ENCODE measurements around the gene WASF2. TPM values are rescaled to one million over a fixed set of nuclear protein-coding genes. Genes with fewer than 3 reads are reported as not detected.

The WASF2 gene
- total and polyA plus RNA-seq, 2 of the 8 experiments (the other 6 are each of a cell fraction or from before 2014, with no cell fraction given): 32.1 to 86.6 TPM

GRCh38 chr1:27383039-27383605 lies 106.8 kb downstream of the WASF2 start, which contains the start of gene CD164L2 (continued):
- TF ChIP-seq, protein P1, sequence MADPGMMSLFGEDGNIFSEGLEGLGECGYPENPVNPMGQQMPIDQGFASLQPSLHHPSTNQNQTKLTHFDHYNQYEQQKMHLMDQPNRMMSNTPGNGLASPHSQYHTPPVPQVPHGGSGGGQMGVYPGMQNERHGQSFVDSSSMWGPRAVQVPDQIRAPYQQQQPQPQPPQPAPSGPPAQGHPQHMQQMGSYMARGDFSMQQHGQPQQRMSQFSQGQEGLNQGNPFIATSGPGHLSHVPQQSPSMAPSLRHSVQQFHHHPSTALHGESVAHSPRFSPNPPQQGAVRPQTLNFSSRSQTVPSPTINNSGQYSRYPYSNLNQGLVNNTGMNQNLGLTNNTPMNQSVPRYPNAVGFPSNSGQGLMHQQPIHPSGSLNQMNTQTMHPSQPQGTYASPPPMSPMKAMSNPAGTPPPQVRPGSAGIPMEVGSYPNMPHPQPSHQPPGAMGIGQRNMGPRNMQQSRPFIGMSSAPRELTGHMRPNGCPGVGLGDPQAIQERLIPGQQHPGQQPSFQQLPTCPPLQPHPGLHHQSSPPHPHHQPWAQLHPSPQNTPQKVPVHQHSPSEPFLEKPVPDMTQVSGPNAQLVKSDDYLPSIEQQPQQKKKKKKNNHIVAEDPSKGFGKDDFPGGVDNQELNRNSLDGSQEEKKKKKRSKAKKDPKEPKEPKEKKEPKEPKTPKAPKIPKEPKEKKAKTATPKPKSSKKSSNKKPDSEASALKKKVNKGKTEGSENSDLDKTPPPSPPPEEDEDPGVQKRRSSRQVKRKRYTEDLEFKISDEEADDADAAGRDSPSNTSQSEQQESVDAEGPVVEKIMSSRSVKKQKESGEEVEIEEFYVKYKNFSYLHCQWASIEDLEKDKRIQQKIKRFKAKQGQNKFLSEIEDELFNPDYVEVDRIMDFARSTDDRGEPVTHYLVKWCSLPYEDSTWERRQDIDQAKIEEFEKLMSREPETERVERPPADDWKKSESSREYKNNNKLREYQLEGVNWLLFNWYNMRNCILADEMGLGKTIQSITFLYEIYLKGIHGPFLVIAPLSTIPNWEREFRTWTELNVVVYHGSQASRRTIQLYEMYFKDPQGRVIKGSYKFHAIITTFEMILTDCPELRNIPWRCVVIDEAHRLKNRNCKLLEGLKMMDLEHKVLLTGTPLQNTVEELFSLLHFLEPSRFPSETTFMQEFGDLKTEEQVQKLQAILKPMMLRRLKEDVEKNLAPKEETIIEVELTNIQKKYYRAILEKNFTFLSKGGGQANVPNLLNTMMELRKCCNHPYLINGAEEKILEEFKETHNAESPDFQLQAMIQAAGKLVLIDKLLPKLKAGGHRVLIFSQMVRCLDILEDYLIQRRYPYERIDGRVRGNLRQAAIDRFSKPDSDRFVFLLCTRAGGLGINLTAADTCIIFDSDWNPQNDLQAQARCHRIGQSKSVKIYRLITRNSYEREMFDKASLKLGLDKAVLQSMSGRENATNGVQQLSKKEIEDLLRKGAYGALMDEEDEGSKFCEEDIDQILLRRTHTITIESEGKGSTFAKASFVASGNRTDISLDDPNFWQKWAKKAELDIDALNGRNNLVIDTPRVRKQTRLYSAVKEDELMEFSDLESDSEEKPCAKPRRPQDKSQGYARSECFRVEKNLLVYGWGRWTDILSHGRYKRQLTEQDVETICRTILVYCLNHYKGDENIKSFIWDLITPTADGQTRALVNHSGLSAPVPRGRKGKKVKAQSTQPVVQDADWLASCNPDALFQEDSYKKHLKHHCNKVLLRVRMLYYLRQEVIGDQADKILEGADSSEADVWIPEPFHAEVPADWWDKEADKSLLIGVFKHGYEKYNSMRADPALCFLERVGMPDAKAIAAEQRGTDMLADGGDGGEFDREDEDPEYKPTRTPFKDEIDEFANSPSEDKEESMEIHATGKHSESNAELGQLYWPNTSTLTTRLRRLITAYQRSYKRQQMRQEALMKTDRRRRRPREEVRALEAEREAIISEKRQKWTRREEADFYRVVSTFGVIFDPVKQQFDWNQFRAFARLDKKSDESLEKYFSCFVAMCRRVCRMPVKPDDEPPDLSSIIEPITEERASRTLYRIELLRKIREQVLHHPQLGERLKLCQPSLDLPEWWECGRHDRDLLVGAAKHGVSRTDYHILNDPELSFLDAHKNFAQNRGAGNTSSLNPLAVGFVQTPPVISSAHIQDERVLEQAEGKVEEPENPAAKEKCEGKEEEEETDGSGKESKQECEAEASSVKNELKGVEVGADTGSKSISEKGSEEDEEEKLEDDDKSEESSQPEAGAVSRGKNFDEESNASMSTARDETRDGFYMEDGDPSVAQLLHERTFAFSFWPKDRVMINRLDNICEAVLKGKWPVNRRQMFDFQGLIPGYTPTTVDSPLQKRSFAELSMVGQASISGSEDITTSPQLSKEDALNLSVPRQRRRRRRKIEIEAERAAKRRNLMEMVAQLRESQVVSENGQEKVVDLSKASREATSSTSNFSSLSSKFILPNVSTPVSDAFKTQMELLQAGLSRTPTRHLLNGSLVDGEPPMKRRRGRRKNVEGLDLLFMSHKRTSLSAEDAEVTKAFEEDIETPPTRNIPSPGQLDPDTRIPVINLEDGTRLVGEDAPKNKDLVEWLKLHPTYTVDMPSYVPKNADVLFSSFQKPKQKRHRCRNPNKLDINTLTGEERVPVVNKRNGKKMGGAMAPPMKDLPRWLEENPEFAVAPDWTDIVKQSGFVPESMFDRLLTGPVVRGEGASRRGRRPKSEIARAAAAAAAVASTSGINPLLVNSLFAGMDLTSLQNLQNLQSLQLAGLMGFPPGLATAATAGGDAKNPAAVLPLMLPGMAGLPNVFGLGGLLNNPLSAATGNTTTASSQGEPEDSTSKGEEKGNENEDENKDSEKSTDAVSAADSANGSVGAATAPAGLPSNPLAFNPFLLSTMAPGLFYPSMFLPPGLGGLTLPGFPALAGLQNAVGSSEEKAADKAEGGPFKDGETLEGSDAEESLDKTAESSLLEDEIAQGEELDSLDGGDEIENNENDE (IDR thresholded peaks at IDR 0.05; ENCODE audit: insufficient replicate concordance, low read length): no peak
- TF ChIP-seq TBP (IDR thresholded peaks at IDR 0.05; ENCODE audit: low read depth, low read length): peak; percentile 51; the same call in 1 of the 2 replicates
- no peak for TF ChIP-seq BCL11A (IDR thresholded peaks at IDR 0.05; ENCODE audit: low read depth in 2 of 2, low read length in 2 of 2)
- TF ChIP-seq JUN (IDR thresholded peaks at IDR 0.05; ENCODE audit: low read depth, low read length): no peak
- peak; percentile 25 for TF ChIP-seq TAF7 (optimal IDR thresholded peaks at IDR 0.05; ENCODE audit: borderline replicate concordance, low read depth, low read length)
- TF ChIP-seq CREB1 (IDR thresholded peaks at IDR 0.05): no peak
- peak in 1 of 2 experiments; percentile 54; a peak in 1 of 3 replicates for TF ChIP-seq POLR2A (IDR thresholded peaks at IDR 0.05; ENCODE audit: control extremely low read depth in 1 of 2, low read depth in 2 of 2, low read length in 2 of 2)
- TF ChIP-seq POU5F1 (IDR thresholded peaks at IDR 0.05; ENCODE audit: low read depth, low read length): no peak
- TF ChIP-seq RNF2 (IDR thresholded peaks at IDR 0.05; ENCODE audit: borderline replicate concordance, low read depth, low read length, missing control alignments, poor library complexity, severe bottlenecking): no peak
- TF ChIP-seq BRCA1 (IDR thresholded peaks at IDR 0.05; ENCODE audit: low read depth, low read length): no peak
- TF ChIP-seq SIN3A (conservative IDR thresholded peaks at IDR 0.05 in 1 of 2, IDR thresholded peaks at IDR 0.05 in 1 of 2; ENCODE audit: low read depth in 1 of 2, low read length in 2 of 2): no peak
- no peak for TF ChIP-seq CEBPB (IDR thresholded peaks at IDR 0.05; ENCODE audit: low read depth, low read length)

All from H1 (cell line).